Measurements from ENCODE around the gene HIC2.

Gene HIC2

DNA sequence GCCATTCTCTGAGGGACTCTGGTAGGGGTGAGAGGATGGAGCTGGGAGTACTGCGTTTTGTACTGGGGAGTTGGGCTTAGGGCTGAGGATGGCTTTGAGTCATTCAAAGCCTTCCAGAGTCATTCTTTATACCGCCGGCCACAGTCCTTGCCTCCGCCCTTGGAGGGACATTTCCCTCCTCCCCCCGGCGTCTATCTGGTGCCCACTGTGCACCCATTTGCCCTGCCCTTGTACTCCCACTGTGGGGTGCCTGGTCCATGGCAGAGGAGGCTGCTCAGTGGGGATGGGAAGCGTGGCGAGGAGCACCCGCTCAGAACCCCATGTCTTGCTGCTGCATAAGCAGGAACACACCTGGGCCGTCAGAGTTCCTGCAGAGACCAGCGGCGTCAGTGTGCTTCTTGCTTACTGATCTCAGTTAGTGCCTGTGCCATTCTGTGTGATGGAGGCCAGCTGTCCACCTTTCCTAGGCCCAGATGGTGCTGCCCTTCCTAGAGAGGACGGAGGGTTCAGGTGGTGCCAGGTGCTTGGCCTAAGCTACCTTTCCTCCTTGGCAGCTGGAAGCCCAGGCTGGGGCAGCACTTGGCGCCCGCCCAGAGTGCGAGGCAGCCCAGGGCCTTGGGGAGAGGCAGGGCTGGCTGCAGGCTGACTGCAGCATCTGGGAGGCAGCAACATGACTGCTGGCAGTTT, 26.7 kb downstream of the HIC2 start:
- H3K4me1 ChIP-seq (ENCODE audit: insufficient read depth, low read length) = peaks cover 8% of the 10 kb centered on the region; the same call in 1 of the 2 replicates
- no peaks in the 10 kb centered on the region for H3K9me3 ChIP-seq (ENCODE audit: control insufficient read depth, insufficient read depth, low read length)
- no peaks in the 10 kb centered on the region for H3K36me3 ChIP-seq (ENCODE audit: insufficient read depth, low read length)
- H3K9ac ChIP-seq (ENCODE audit: low read depth, low read length) = no peak overlapping the region

DNA sequence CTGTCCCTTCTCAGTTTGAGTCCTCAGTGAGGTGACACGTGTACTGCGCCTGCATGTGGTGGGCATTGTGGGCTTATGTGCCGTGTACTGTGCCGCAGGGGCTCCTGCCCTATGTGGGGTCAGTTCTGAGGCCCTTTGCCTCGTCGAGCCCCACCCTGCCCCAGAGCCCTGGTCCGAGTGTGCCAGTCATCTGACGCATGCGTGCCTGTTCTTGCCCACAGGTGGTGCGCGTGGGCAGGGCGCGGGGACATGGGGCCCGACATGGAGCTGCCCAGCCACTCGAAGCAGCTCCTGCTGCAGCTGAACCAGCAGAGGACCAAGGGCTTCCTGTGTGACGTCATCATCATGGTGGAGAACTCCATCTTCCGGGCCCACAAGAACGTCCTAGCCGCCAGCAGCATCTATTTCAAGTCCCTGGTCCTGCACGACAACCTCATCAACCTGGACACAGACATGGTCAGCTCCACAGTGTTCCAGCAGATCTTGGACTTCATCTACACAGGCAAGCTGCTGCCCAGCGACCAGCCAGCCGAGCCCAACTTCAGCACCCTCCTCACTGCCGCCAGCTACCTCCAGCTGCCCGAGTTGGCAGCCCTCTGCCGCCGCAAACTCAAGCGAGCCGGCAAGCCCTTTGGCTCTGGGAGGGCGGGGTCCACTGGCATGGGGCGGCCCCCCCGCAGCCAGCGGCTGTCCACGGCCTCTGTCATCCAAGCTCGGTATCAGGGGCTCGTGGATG, 27.7 kb downstream of the HIC2 start:
- H3K9me3 ChIP-seq (ENCODE audit: control insufficient read depth, insufficient read depth, low read length) = no peaks in the 10 kb centered on the region
- H3K9ac ChIP-seq (ENCODE audit: low read depth, low read length) = no peak overlapping the region
- peaks cover 8% of the 10 kb centered on the region; the same call in 1 of the 2 replicates for H3K4me1 ChIP-seq (ENCODE audit: insufficient read depth, low read length)
- H3K36me3 ChIP-seq (ENCODE audit: insufficient read depth, low read length) = no peaks in the 10 kb centered on the region

DNA sequence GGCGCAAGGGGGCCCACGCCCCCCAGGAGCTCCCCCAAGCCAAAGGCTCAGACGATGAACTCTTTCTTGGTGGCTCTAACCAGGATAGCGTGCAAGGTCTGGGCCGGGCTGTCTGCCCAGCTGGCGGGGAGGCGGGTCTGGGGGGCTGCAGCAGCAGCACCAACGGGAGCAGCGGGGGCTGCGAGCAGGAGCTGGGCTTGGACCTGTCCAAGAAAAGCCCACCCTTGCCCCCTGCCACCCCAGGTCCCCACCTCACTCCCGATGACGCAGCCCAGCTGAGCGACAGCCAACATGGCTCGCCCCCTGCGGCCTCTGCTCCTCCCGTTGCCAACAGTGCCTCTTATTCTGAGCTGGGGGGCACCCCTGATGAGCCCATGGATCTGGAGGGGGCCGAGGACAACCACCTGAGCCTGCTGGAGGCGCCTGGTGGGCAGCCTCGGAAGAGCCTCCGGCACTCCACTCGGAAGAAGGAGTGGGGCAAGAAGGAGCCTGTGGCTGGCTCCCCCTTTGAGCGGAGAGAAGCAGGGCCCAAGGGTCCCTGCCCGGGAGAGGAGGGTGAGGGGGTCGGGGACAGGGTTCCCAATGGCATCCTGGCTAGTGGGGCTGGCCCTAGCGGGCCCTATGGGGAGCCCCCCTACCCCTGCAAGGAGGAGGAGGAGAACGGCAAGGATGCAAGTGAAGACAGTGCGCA, 28.4 kb downstream of the HIC2 start:
- peaks cover 8% of the 10 kb centered on the region; the same call in 1 of the 2 replicates for H3K4me1 ChIP-seq (ENCODE audit: insufficient read depth, low read length)

DNA sequence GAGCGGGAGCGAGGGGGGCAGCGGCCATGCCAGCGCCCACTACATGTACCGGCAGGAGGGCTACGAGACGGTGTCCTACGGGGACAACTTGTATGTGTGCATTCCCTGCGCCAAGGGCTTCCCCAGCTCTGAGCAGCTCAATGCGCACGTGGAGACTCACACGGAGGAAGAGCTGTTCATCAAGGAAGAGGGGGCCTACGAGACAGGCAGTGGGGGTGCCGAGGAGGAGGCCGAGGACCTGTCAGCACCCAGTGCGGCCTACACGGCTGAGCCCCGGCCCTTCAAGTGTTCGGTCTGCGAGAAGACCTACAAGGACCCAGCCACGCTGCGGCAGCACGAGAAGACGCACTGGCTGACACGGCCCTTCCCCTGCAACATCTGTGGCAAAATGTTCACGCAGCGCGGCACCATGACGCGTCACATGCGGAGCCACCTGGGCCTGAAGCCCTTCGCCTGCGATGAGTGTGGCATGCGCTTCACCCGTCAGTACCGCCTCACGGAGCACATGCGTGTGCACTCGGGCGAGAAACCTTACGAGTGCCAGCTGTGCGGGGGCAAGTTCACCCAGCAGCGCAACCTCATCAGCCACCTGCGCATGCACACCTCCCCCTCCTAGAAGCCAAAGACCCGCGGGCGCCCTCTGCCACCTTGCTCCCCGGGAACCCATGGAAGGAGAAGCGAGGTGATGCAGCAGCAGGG, 29.1 kb downstream of the HIC2 start:
- no peaks in the 10 kb centered on the region for H3K9me3 ChIP-seq (ENCODE audit: control insufficient read depth, insufficient read depth, low read length)
- peaks cover 8% of the 10 kb centered on the region; the same call in 1 of the 2 replicates for H3K4me1 ChIP-seq (ENCODE audit: insufficient read depth, low read length)
- no peak overlapping the region for H3K9ac ChIP-seq (ENCODE audit: low read depth, low read length)
- H3K36me3 ChIP-seq (ENCODE audit: insufficient read depth, low read length) = no peaks in the 10 kb centered on the region

More for the DNA sequence above, 28.4 kb downstream of the HIC2 start:
- Histone ChIP-seq H3K9me3 (ENCODE audit: control insufficient read depth, insufficient read depth, low read length) (no peaks in the 10 kb centered on the region), H3K36me3 (ENCODE audit: insufficient read depth, low read length) (no peaks in the 10 kb centered on the region), H3K9ac (ENCODE audit: low read depth, low read length) (no peak overlapping the region)

DNA sequence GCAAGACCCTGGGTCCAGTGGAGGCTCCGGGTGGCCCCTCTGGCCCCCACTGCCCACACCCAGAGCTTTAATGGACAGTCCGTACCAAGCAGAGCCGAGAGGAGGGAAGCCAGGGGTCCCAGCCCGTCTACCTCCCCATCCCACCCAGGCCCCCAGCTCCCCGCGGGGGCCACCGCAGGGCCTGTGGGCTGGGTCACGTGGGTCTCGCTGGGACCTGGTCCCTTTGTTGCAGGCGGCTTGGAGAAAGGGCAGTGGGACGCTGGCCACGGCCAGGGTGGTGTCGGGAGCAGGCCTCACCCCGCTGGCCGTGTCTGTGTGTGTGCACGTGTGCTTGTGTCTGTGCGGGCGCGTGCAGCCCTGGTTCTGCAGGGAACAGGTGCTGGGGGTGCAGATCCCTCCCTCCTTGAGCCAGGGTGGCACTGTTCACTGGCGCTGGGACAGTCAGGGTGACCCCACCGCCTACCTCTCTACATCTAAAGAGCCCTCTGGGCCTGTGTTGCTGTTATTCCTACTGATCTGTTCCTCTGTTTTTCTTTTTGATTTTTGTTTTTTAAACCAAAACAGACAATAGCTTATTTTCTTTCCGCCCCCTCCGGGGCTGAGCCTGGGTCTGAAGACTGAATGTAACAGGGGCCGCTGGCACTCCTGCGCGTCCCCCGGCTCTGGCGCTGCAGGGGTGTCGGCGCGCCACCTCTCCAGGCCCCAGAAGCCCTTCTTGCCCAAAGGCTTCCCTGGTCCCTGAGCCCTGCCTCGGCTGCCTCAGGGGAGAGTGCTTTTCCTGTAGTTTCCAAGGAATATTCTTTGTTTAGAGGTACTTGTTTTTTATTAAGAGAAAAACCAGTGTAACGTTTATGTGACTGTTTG, 29.9 kb downstream of the HIC2 start:
- Histone ChIP-seq H3K9ac (ENCODE audit: low read depth, low read length) (no peak overlapping the region), H3K4me1 (ENCODE audit: insufficient read depth, low read length) (peaks cover 8% of the 10 kb centered on the region; the same call in 1 of the 2 replicates), H3K9me3 (ENCODE audit: control insufficient read depth, insufficient read depth, low read length) (no peaks in the 10 kb centered on the region), H3K36me3 (ENCODE audit: insufficient read depth, low read length) (no peaks in the 10 kb centered on the region)

DNA sequence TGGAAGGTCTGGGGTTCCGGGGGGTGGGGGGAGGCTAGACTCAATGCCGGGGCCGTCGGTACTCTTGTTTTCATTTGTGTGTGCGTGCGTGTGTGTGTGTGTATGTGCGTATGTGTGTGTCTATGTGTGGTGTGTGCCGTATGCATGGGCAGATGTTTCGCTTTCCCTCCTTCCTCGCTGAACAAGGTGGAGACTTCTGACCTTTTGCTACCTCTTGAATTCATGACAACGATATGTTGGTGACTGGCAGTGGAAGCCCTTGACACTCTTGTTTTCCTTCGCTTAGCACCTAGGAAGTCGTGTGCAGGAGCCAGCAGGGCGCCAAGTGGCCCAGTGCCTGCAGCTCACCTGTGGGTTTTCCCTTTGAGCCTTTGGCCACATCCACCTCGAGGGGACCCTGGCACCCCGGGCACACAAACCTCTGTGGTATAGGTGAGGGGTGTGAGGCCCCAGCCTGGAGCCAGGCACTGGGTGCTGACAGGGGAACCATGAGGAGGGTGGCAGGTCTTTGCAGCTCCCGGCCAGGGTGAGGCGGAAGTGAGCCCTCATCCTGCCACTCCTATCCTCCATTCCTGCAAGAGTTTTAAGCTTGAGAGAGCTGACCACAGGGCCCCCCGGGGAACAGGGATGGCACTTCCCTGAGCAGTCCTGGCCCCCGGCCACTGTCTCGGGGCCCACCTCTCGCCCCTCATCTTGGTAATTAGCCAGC, 30.7 kb downstream of the HIC2 start:
- Histone ChIP-seq H3K36me3 (ENCODE audit: insufficient read depth, low read length) (no peaks in the 10 kb centered on the region), H3K9ac (ENCODE audit: low read depth, low read length) (no peak overlapping the region), H3K9me3 (ENCODE audit: control insufficient read depth, insufficient read depth, low read length) (no peaks in the 10 kb centered on the region), H3K4me1 (ENCODE audit: insufficient read depth, low read length) (peaks cover 8% of the 10 kb centered on the region; the same call in 1 of the 2 replicates)

DNA sequence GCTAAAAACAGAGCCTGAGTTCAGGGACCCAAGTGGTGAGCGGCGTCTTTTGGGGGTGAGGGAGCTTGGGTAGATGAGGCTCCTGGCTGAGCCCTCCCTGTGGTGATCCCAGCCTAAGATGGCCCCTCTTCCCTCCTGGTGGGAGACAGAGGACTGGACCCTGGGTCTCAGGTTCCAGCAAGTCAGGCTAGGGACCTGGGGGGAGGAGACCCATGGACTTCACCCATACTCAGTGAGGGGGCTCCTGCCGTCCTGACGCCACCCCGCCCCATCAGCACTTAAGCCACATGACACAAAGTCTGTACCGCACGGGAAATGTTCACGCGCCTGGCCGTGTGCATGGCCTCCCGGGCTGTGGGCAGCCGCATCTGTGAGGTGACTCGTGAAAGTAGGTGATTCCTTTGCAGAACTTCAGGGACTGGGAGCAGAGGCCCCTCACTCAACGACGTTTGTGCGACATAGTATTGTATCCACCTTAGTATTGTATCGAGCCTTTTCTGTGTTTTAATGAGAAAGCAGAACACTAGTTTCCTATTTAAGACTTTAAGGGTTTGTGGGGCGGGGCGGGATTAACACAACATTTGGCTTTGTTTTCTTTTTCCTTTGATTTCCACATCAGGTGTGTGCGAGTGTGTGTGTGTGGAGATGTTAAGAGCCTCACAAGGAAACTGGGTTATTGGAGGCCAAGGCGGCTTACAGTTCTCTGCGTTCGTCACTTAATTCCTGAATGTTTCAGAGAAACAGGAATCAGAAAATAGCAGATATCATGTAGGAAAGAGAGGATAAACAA, 31.7 kb downstream of the HIC2 start:
- Histone ChIP-seq H3K9me3 (ENCODE audit: control insufficient read depth, insufficient read depth, low read length) (no peaks in the 10 kb centered on the region), H3K36me3 (ENCODE audit: insufficient read depth, low read length) (no peaks in the 10 kb centered on the region), H3K4me1 (ENCODE audit: insufficient read depth, low read length) (no peaks in the 10 kb centered on the region; the same call in 1 of the 2 replicates), H3K9ac (ENCODE audit: low read depth, low read length) (no peak overlapping the region)

DNA sequence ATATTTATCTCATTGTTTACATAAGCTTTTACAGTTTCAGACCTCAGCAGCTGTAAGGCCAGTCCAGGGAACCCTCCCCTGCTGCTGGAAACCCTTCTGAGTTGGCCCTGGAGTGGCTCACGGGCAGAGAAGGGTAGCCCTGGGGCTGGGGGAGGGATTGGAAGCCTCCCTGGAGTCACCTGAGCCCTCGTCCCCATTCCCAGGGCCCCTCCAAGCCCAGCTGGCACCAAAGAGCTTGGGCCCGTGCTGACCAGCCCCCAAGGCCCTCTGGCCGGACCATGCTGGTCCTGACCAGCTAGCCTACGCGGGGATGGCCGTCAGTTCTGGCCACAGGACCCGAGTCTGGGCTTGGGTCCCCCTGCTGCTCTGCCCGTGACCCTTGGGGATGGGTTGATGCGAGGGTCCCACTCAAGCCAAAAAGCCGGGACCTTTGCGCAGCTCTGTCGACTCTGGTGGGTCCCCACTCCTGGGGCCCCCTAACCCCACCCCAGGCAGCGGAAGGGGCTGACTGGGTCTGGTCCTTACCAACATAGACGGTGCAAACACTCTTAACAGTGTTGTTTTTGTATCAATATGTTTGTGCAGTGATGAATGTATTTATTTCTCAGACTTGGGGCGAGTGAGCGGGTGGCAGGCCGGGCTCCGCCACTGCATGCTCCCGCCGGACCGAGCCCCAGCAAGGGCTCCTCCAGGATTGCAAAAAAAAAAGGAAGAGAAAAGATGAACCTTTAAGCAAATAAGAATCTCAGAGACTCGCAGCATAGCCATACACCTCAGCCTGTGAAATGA, 32.6 kb downstream of the HIC2 start:
- no peaks in the 10 kb centered on the region for H3K9me3 ChIP-seq (ENCODE audit: control insufficient read depth, insufficient read depth, low read length)

DNA sequence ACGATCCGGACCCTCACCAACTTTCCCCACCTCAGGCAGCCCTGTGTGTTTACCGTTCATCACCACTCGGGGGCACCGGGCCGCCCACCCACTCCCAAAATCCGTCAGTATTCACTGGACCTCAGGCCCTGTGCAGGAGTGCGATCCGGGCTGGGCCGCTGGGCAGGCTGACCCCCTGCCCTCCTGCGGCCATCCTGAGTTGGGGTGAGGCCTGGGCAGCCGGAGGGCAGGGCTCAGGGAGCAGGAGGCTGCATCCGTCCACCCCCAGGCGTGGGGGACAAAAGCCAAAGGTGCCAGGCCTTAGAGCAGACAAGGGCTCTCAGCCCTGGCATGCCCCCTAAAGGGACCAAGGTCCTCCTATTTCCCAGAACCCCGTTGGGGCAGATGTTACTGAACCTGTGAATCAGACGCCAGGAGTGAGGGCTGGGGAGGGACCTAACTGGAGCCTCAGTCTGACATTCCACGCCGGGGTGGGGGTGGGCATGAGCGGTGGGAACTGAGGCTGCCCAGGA, 33.2 kb downstream of the HIC2 start:
- Histone ChIP-seq H3K4me1 (ENCODE audit: insufficient read depth, low read length) (peaks cover 3% of the 10 kb centered on the region; the same call in 1 of the 2 replicates), H3K9me3 (ENCODE audit: control insufficient read depth, insufficient read depth, low read length) (no peaks in the 10 kb centered on the region), H3K36me3 (ENCODE audit: insufficient read depth, low read length) (no peaks in the 10 kb centered on the region), H3K9ac (ENCODE audit: low read depth, low read length) (no peak overlapping the region)

More for the DNA sequence above, 32.6 kb downstream of the HIC2 start:
- H3K9ac ChIP-seq (ENCODE audit: low read depth, low read length) = no peak overlapping the region
- no peaks in the 10 kb centered on the region for H3K36me3 ChIP-seq (ENCODE audit: insufficient read depth, low read length)
- no peaks in the 10 kb centered on the region; the same call in 1 of the 2 replicates for H3K4me1 ChIP-seq (ENCODE audit: insufficient read depth, low read length)

DNA sequence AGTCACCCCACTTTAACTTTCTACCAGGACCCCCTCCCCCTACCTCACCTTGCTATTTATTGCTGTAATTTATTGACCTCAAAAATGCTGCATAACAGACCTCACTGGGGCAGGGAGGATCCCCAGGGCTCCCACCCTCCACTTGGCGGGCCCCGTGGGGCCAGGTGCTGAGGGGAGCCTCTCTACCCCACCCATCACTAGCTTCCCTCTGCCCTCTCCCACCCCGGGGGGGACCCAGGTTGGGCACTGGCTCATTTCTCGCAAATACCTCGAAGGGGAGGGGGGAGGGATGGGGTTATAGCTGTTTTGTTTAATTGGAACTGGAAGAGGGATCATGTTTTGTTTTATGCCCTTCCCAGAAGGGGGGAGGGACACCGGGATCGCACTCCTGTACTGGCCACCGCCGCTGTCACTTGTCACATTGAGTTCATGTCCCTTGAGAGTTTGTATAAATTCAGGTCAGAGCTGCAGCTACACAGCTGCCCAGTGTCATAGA, 33.7 kb downstream of the HIC2 start:
- Histone ChIP-seq H3K9me3 (ENCODE audit: control insufficient read depth, insufficient read depth, low read length) (no peaks in the 10 kb centered on the region), H3K9ac (ENCODE audit: low read depth, low read length) (no peak overlapping the region), H3K36me3 (ENCODE audit: insufficient read depth, low read length) (no peaks in the 10 kb centered on the region), H3K4me1 (ENCODE audit: insufficient read depth, low read length) (peaks cover 3% of the 10 kb centered on the region; the same call in 1 of the 2 replicates)

DNA sequence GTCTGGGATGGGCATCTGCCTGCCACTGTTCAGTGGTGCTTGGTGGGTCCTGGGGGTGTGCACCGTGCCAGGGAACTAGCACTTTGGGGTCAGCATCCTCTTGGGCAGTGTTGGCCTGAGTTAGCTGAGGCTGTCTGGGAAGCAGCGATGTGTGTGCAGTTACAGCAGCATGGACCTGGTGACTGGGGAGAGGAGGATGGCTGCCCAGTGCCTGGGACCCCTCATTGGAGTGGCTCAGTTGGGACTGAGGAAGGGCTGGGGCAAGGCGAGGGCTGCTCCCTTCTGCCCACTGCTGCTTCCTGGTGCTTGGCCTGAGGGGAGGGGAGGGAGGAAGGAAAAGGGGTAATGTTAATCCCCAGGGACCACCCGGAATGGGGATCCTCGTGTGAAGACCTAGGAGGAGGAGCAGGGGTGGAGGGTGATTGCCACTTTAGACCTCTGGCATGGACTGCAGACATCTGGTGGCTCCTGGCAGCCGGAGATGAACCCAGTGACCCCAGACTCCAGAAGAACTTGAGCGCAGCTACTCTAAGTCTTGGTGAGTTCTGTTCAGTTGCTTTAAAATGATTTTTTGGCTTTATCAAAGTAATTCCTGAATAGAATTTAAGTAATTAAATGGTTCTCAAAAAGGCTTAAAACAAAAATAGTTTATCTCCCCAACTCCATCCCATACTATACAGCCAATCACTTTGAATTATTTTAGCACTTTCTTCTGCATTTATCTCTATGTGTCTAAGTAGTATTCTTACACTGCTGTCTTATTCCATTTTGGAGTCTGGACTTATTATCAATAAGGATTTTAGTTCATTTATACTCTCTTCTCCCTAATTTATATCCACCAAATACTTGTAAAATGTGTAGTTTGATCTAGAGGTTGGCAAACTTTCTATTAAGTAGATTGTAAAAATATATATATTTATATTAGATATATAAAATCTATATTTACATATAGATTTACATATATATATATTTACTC, 34.7 kb downstream of the HIC2 start:
- H3K4me1 ChIP-seq (ENCODE audit: insufficient read depth, low read length) = peaks cover 6% of the 10 kb centered on the region; the same call in 1 of the 2 replicates
- no peaks in the 10 kb centered on the region for H3K36me3 ChIP-seq (ENCODE audit: insufficient read depth, low read length)
- no peak overlapping the region for H3K9ac ChIP-seq (ENCODE audit: low read depth, low read length)
- H3K9me3 ChIP-seq (ENCODE audit: control insufficient read depth, insufficient read depth, low read length) = no peaks in the 10 kb centered on the region
